Parathyroid adenoma (tissue), 2 donors: ENCODE measurements around the gene KIF26B.
A peak's percentile ranks its signal among the peaks of the same experiment; 100 is the strongest.

Experiments used
- H2AFZ ChIP-seq: fragments of 300-600 bp; sonication (generic); one replicate; pipeline ENCODE4 v1.7.0; 2017; ENCODE audit warnings: antibody characterized with exemption, mild to moderate bottlenecking
- H3K27ac ChIP-seq: fragments of 300-600 bp; sonication (generic); one replicate; pipeline ENCODE4 v1.7.0; 2017
- H3K27me3 ChIP-seq: fragments of 300-600 bp; sonication (generic); one replicate; pipeline ENCODE4 v1.7.0; 2017; ENCODE audit warnings: low read length; ENCODE audit not compliant: control insufficient read depth, insufficient read depth
- H3K36me3 ChIP-seq: fragments of 300-600 bp; sonication (generic); one replicate; pipeline ENCODE4 v1.7.0; 2017; ENCODE audit warnings: low read length; ENCODE audit not compliant: control insufficient read depth, insufficient read depth
- H3K4me1 ChIP-seq: fragments of 300-600 bp; sonication (generic); one replicate; pipeline ENCODE4 v1.7.0; 2017; ENCODE audit warnings: control low read depth
- H3K4me2 ChIP-seq: fragments of 300-600 bp; sonication (generic); one replicate; pipeline ENCODE4 v1.7.0; 2017; ENCODE audit warnings: low read length
- H3K4me3 ChIP-seq: fragments of 300-600 bp; sonication (generic); one replicate; pipeline ENCODE4 v1.7.0; 2017; ENCODE audit warnings: low read depth, low read length
- H3K79me2 ChIP-seq: fragments of 300-600 bp; sonication (generic); one replicate; pipeline ENCODE4 v1.7.0; 2017; ENCODE audit warnings: control low read depth
- H3K9ac ChIP-seq: fragments of 300-600 bp; sonication (generic); one replicate; pipeline ENCODE4 v1.7.0; 2017; ENCODE audit warnings: mild to moderate bottlenecking
- H3K9me3 ChIP-seq: fragments of 300-600 bp; sonication (generic); one replicate; pipeline ENCODE4 v1.7.0; 2017; ENCODE audit warnings: low read length; ENCODE audit not compliant: control insufficient read depth
- CTCF ChIP-seq: fragments of 300-600 bp; sonication (generic); IDR thresholded peaks from one replicate; pipeline ENCODE4 v1.7.0; 2017; ENCODE audit warnings: antibody characterized with exemption, mild to moderate bottlenecking
- donor health status: primary hyperparathyroidism.

The KIF26B gene

GRCh38 chr1:245153081-245153551, 1.7 kb upstream of the KIF26B start:
- Histone ChIP-seq H3K9me3 (no peaks in the 10 kb centered on the region), H2AFZ (peak overlapping the region; percentile 73), H3K27me3 (no peaks in the 10 kb centered on the region), H3K4me2 (peak overlapping the region; percentile 100), H3K4me3 (peak overlapping the region; percentile 62), H3K79me2 (no peaks in the 10 kb centered on the region), H3K4me1 (no peaks in the 10 kb centered on the region), H3K27ac (no peak overlapping the region), H3K36me3 (no peaks in the 10 kb centered on the region), H3K9ac (no peak overlapping the region)
- peak; percentile 57 for TF ChIP-seq CTCF

- no peak overlapping the region for H3K9ac ChIP-seq
- no peaks in the 10 kb centered on the region for H3K4me1 ChIP-seq
- no peak for TF ChIP-seq CTCF
- peak overlapping the region; percentile 100 for H3K4me2 ChIP-seq
- no peak overlapping the region for H3K27ac ChIP-seq
- H2AFZ ChIP-seq: peak overlapping the region; percentile 73
- peak overlapping the region; percentile 62 for H3K4me3 ChIP-seq
- H3K79me2 ChIP-seq: no peaks in the 10 kb centered on the region
- H3K36me3 ChIP-seq: no peaks in the 10 kb centered on the region
- H3K9me3 ChIP-seq: no peaks in the 10 kb centered on the region
- H3K27me3 ChIP-seq: no peaks in the 10 kb centered on the region
These were observed 995 bp upstream of the KIF26B start for GRCh38 chr1:245153552-245154428.

- Histone ChIP-seq H3K27ac (no peak overlapping the region), H3K9me3 (no peaks in the 10 kb centered on the region), H3K4me3 (peak overlapping the region; percentile 62), H3K4me2 (peak overlapping the region; percentile 100), H3K36me3 (no peaks in the 10 kb centered on the region), H2AFZ (peak overlapping the region; percentile 73), H3K27me3 (no peaks in the 10 kb centered on the region), H3K4me1 (no peaks in the 10 kb centered on the region), H3K9ac (no peak overlapping the region), H3K79me2 (no peaks in the 10 kb centered on the region)
- no peak for TF ChIP-seq CTCF
These were observed 671 bp downstream of the KIF26B start for GRCh38 chr1:245155272-245156040.

- H3K27me3 ChIP-seq: no peaks in the 10 kb centered on the region
- peak overlapping the region; percentile 62 for H3K4me3 ChIP-seq
- H3K36me3 ChIP-seq: no peaks in the 10 kb centered on the region
- no peaks in the 10 kb centered on the region for H3K9me3 ChIP-seq
- H3K27ac ChIP-seq: no peak overlapping the region
- TF ChIP-seq CTCF: peak; percentile 59
- H3K9ac ChIP-seq: no peak overlapping the region
- H3K4me1 ChIP-seq: no peaks in the 10 kb centered on the region
- peak overlapping the region; percentile 73 for H2AFZ ChIP-seq
- H3K79me2 ChIP-seq: no peaks in the 10 kb centered on the region
- H3K4me2 ChIP-seq: peak overlapping the region; percentile 100
These were observed 1.4 kb downstream of the KIF26B start for GRCh38 chr1:245156041-245156735.
